AG08395 (cell line): ENCODE data around the gene AHCYL2.
"Not testable (repeated sequence)": the region's sequence is repeated elsewhere in the genome, so short reads cannot be mapped to it uniquely, and the experiment has no call there.

Experiments
- DNase-seq: peaks from one replicate; pipeline ENCODE4 v3.0.0; 2012; ENCODE audit warnings: mixed read lengths, low spot score

AHCYL2 gene

GRCh38 chr7:129454249-129454551 lies 229.4 kb downstream of the AHCYL2 start:
- DNase-seq = no peak

- no peak for DNase-seq
These were observed 231.6 kb downstream of the AHCYL2 start for GRCh38 chr7:129456421-129456820.

DNA sequence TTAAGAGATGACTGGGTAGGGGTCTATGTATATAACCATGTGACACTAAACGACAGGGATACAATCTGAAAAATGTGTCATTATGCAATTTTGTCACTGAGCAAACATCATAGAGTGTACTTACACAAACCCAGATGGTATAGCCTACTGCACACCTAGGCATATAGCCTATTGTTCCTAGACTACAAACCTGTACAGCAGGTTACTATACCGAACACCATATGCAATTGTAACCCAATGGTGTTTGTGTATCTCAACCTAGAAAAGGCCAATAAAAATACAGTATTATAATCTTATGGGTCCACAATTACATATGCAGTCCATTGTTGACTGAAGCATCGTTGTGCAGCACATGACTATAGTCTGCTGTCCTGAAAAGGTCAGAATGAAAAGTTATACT lies 232.3 kb downstream of the AHCYL2 start:
- DNase-seq = no peak

GRCh38 chr7:129458171-129458570 lies 233.3 kb downstream of the AHCYL2 start:
- no peak for DNase-seq

DNA sequence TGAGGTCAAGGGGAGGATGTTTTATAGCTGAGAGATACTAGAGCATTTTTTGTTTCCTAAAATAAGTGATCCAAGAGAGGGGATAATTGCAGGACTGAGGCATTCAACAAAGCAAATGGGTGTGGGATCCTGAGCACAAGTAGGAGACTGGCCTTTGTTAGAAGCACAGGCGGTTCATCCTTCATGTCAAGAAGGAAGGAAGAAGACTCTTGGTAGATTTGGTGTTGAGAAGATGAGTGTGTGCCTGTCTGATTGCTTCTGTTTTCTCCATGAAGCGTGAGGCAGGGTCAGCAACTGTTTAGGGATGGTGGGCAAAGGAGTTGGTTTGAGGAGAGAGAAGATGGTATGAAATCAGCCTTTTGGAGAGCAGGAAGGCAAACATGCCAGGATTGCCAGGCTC lies 237.0 kb downstream of the AHCYL2 start:
- DNase-seq = no peak

DNA sequence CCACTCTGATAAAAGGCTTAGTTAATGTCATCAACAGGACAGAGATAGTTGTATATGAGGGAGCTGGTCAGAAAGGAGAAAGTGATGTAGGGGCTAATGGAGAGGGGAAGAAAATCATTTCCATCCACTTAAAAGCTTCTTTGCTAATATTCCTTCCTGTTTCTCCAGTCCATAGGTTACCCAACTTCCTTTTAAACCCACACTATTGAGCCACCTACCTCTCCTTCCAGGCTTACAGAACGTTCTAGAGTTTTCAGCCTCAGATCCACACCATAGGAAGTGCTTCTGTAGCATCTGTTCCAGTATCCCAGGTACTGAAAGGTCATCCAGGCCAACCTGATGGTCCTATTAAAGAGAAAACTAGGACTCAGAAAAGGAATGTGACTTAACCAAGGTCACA lies 237.6 kb downstream of the AHCYL2 start:
- DNase-seq = no peak

- no peak for DNase-seq
These were observed 239.4 kb downstream of the AHCYL2 start for GRCh38 chr7:129464194-129464593.

GRCh38 chr7:129465080-129465479 lies 240.2 kb downstream of the AHCYL2 start:
- DNase-seq = no peak

GRCh38 chr7:129466796-129467195 lies 242.0 kb downstream of the AHCYL2 start:
- DNase-seq = no peak

- peak; percentile 78 for DNase-seq
These were observed 243.3 kb downstream of the AHCYL2 start for GRCh38 chr7:129468087-129468486.

- DNase-seq = no peak
These were observed 243.7 kb downstream of the AHCYL2 start for GRCh38 chr7:129468547-129468946.

DNA sequence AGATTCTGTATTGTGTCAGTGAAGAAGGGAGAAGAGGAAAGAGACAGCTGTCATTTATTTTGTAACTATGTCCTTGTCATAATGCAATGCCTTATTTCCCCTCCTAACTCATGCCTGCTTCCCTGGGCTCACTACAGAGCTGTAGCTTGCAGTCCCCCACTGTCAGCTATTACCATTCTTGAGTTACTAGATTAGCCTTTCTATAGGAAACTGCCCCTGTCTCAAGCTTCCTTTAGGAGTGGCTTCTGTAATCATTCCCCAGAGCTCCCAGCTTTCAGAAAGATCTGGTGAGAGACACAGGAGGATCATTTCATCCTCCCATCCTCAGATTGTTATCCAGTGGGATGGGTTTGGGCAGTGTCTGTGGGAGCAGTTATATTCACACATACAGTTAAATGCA lies 245.1 kb downstream of the AHCYL2 start:
- DNase-seq = no peak

- DNase-seq = no peak
These were observed 245.6 kb downstream of the AHCYL2 start for GRCh38 chr7:129470411-129470810.

DNA sequence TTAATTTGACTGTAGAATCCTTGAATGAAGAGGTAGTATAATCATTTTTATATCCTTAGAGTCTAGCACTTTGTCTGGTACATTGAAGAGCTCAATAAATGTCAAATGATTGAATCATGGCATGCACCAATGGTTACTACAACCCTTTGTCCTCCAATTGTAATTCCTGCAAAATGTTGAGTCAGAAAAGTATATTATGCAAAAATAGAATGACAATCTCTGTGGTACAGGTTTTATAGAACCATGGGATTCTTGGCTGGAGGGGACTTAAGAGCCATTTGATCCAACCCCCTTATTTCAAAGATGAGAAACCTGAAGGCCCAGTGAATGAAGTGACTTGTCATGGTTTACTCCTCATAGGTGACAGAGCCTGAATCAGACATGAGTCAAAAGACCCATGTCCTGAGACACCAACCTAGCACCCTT lies 246.6 kb downstream of the AHCYL2 start:
- DNase-seq = no peak

- DNase-seq = not testable (repeated sequence)
These were observed 251.1 kb downstream of the AHCYL2 start for GRCh38 chr7:129475931-129476330.

DNA sequence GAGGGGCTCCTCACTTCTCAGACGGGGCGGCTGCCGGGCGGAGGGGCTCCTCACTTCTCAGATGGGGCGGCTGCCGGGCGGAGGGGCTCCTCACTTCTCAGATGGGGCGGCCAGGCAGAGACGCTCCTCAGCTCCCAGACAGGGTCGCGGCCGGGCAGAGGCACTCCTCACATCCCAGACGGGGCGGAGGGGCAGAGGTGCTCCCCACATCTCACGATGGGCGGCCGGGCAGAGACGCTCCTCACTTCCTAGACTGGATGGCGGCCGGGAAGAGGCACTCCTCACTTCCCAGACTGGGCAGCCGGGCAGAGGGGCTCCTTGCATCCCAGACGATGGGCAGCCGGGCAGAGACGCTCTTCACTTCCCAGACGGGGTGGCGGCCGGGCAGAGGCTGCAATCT lies 251.6 kb downstream of the AHCYL2 start:
- DNase-seq = not testable (repeated sequence)
